NB4 (cell line): ENCODE measurements around the gene PXN.

Experiments used
- CTCF ChIP-seq: IDR thresholded peaks from one replicate; pipeline ENCODE4 v1.5.1; 2012; ENCODE audit warnings: low read depth, low read length
- MAX ChIP-seq: IDR thresholded peaks from 2 replicates; pipeline ENCODE4 v1.6.1; 2011; ENCODE audit warnings: low read depth, low read length
- MYC ChIP-seq: IDR thresholded peaks from 2 replicates; pipeline ENCODE4 v1.6.1; 2011; ENCODE audit warnings: low read depth, low read length
- POLR2A ChIP-seq: IDR thresholded peaks from 2 replicates; pipeline ENCODE4 v1.6.1; 2011; ENCODE audit warnings: mild to moderate bottlenecking; ENCODE audit not compliant: insufficient read length; ENCODE audit errors: extremely low read depth

GRCh38 chr12:120168337-120168736 is 97.2 kb downstream of the PXN start:
- TF ChIP-seq CTCF (no peak), MYC (no peak), MAX (no peak), POLR2A (no peak)
